Placental epithelial cell (primary cell): ENCODE data around the gene ZNF622. TPM values are rescaled to one million over a fixed set of nuclear protein-coding genes. Genes with fewer than 3 reads are reported as not detected.

Experiments used
- total RNA-seq: library from RNA; depleted of rRNA; stranded (reverse); fragments of >200 nt; gene quantifications from 2 replicates; pipeline ENCODE4 v1.2.3, GENCODE V29; 2012

ZNF622 gene, protein sequence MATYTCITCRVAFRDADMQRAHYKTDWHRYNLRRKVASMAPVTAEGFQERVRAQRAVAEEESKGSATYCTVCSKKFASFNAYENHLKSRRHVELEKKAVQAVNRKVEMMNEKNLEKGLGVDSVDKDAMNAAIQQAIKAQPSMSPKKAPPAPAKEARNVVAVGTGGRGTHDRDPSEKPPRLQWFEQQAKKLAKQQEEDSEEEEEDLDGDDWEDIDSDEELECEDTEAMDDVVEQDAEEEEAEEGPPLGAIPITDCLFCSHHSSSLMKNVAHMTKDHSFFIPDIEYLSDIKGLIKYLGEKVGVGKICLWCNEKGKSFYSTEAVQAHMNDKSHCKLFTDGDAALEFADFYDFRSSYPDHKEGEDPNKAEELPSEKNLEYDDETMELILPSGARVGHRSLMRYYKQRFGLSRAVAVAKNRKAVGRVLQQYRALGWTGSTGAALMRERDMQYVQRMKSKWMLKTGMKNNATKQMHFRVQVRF
- total RNA-seq, result 36.3 and 40.4 TPM in 2 replicates

GRCh38 chr5:16465544-16466432 is at the start of gene ZNF622:
Gene ZNF622, minus strand, starts transcription at chr5:16465800. Its CDS starts 135 bp downstream, at chr5:16465665.

Other genes starting within 250 kb of the ZNF622 start
- gene RETREG1, start 151.2 kb upstream of the ZNF622 start, total RNA-seq, result 15.7 and 19.4 TPM in 2 replicates